Hepatocyte (in vitro differentiated cells): ENCODE data around the gene ARFIP1. TPM values are rescaled to one million over a fixed set of nuclear protein-coding genes. Genes with fewer than 3 reads are reported as not detected.

ENCODE experiments used
- DNase-seq: peaks from one replicate; pipeline ENCODE4 v3.0.0-alpha.2; 2016; ENCODE audit warnings: low spot score
- H2AFZ ChIP-seq: fragments of 200-600 bp; sonication (generic); 2 replicates; pipeline ENCODE4 v1.6.0; 2016; ENCODE audit warnings: antibody characterized with exemption, mild to moderate bottlenecking
- H3K27ac ChIP-seq: fragments of 200-600 bp; sonication (generic); 2 replicates; pipeline ENCODE4 v1.5.1; 2016; ENCODE audit warnings: mild to moderate bottlenecking
- H3K27me3 ChIP-seq: fragments of 200-600 bp; sonication (generic); 2 replicates; pipeline ENCODE4 v1.6.1; 2016
- H3K36me3 ChIP-seq: fragments of 200-600 bp; sonication (generic); replicated peaks from 2 replicates; pipeline ENCODE4 v1.5.1; 2016; ENCODE audit warnings: low read depth; ENCODE audit not compliant: insufficient read depth
- H3K4me1 ChIP-seq: fragments of 200-600 bp; sonication (generic); 2 replicates; pipeline ENCODE4 v1.5.1; 2016; ENCODE audit warnings: mild to moderate bottlenecking, moderate library complexity; ENCODE audit not compliant: insufficient read depth
- H3K4me2 ChIP-seq: fragments of 200-600 bp; sonication (generic); 2 replicates; pipeline ENCODE4 v1.6.0; 2016
- H3K4me3 ChIP-seq: fragments of 200-600 bp; sonication (generic); 2 replicates; pipeline ENCODE4 v1.5.1; 2016; ENCODE audit warnings: mild to moderate bottlenecking
- H3K79me2 ChIP-seq: fragments of 200-600 bp; sonication (generic); 2 replicates; pipeline ENCODE4 v1.6.0; 2017; ENCODE audit warnings: mild to moderate bottlenecking
- H3K9me2 ChIP-seq: fragments of 200-600 bp; sonication (generic); replicated peaks from 2 replicates; pipeline ENCODE4 v1.6.0; 2017; ENCODE audit warnings: mild to moderate bottlenecking; ENCODE audit not compliant: insufficient read depth
- H3K9me3 ChIP-seq: fragments of 200-600 bp; sonication (generic); 2 replicates; pipeline ENCODE4 v1.5.1; 2016; ENCODE audit warnings: low read depth, mild to moderate bottlenecking
- H4K20me1 ChIP-seq: fragments of 200-600 bp; sonication (generic); 2 replicates; pipeline ENCODE4 v1.6.0; 2016; ENCODE audit warnings: mild to moderate bottlenecking; ENCODE audit not compliant: insufficient read depth, poor library complexity, severe bottlenecking
- EZH2 ChIP-seq: fragments of 200-600 bp; sonication (generic); IDR thresholded peaks from 2 replicates; pipeline ENCODE4 v1.6.1; 2016; ENCODE audit warnings: antibody characterized with exemption, mild to moderate bottlenecking, borderline replicate concordance
- EZH2phosphoT487 ChIP-seq: fragments of 200-600 bp; sonication (generic); IDR thresholded peaks from one replicate; pipeline ENCODE4 v1.6.1; 2018; ENCODE audit warnings: antibody characterized with exemption, mild to moderate bottlenecking, low read depth, moderate library complexity; ENCODE audit not compliant: unreplicated experiment, severe bottlenecking
- WGBS: methylation state at CpG from one replicate; pipeline ENCODE4 v1.1.6; 2016; ENCODE audit warnings: low lambda C conversion rate; ENCODE audit errors: missing lambda C conversion rate; 5-methylcytosine and 5-hydroxymethylcytosine counted together
- polyA plus RNA-seq: library from polyadenylated mRNA; unstranded; fragments of >200 nt; fragmentation: Nextera tagmentation; extraction: Ambion mirVana; gene quantifications from 2 replicates; pipeline ENCODE4 v1.2.1, GENCODE V29; 2016
- total RNA-seq: library from RNA; depleted of rRNA; stranded (reverse); fragments of >200 nt; gene quantifications from 2 replicates; pipeline ENCODE4 v1.2.3, GENCODE V29; 2014
- TF ChIP-seq, protein P1 (sequence below): fragments of 200-600 bp; sonication (generic); IDR thresholded peaks from 2 replicates; pipeline ENCODE4 v1.5.1; 2016; ENCODE audit warnings: antibody characterized with exemption, mild to moderate bottlenecking; ENCODE audit not compliant: poor library complexity

Gene ARFIP1
- total and polyA plus RNA-seq, 2 experiments from 2014 or later = 21.7 to 39.1 TPM

DNA sequence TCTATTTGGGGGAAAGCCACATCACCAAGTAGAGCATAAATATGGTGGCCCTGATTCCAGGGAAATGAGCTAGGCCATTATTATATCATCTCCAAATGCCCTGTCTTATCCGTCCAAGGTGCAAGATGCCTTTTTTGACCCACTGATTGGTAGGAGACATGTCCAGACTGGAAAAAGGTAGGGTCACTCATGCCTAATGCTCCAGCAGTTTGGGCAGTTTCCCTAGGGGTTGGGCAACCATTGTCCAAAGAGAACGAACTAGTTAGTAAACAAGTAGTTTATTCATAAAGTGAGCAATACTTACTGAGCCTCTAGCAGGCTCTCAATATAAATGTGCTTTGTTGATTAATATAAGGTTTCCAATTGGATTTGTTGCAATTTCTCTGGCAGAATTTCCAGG is 162.6 kb downstream of the ARFIP1 start:
- peaks cover 7% of the 10 kb centered on the region for H3K4me1 ChIP-seq
- H3K27ac ChIP-seq = no peak overlapping the region
- no peaks in the 10 kb centered on the region for H3K36me3 ChIP-seq
- no peak overlapping the region for H3K4me3 ChIP-seq
- no peaks in the 10 kb centered on the region for H4K20me1 ChIP-seq
- no peaks in the 10 kb centered on the region for H3K9me3 ChIP-seq
- no peak overlapping the region for H2AFZ ChIP-seq
- TF ChIP-seq EZH2phosphoT487 = no peak
- TF ChIP-seq, protein P1, sequence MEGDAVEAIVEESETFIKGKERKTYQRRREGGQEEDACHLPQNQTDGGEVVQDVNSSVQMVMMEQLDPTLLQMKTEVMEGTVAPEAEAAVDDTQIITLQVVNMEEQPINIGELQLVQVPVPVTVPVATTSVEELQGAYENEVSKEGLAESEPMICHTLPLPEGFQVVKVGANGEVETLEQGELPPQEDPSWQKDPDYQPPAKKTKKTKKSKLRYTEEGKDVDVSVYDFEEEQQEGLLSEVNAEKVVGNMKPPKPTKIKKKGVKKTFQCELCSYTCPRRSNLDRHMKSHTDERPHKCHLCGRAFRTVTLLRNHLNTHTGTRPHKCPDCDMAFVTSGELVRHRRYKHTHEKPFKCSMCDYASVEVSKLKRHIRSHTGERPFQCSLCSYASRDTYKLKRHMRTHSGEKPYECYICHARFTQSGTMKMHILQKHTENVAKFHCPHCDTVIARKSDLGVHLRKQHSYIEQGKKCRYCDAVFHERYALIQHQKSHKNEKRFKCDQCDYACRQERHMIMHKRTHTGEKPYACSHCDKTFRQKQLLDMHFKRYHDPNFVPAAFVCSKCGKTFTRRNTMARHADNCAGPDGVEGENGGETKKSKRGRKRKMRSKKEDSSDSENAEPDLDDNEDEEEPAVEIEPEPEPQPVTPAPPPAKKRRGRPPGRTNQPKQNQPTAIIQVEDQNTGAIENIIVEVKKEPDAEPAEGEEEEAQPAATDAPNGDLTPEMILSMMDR = no peak
- TF ChIP-seq EZH2 = no peak
- no peaks in the 10 kb centered on the region for H3K9me2 ChIP-seq
- no peak for DNase-seq
- peaks cover 9% of the 10 kb centered on the region for H3K27me3 ChIP-seq
- 95% methylated on average over 2 of the region's 2 CpGs for WGBS
- peaks cover 4% of the 10 kb centered on the region for H3K79me2 ChIP-seq
- H3K4me2 ChIP-seq = no peak overlapping the region

GRCh38 chr4:152943672-152944071 is 163.9 kb downstream of the ARFIP1 start:
- no peak for TF ChIP-seq EZH2phosphoT487
- TF ChIP-seq, protein P1 = no peak
- no peak for TF ChIP-seq EZH2
- H3K4me3 ChIP-seq = no peak overlapping the region
- H3K4me1 ChIP-seq = peaks cover 7% of the 10 kb centered on the region
- H3K27ac ChIP-seq = peak overlapping the region; percentile 18
- H3K27me3 ChIP-seq = peaks cover 5% of the 10 kb centered on the region
- H2AFZ ChIP-seq = no peak overlapping the region
- H3K9me3 ChIP-seq = no peaks in the 10 kb centered on the region
- WGBS = 63% methylated on average over 6 of the region's 6 CpGs
- H3K4me2 ChIP-seq = no peak overlapping the region
- DNase-seq = peak; percentile 27
- H3K36me3 ChIP-seq = no peaks in the 10 kb centered on the region
- H3K9me2 ChIP-seq = no peaks in the 10 kb centered on the region
- no peaks in the 10 kb centered on the region for H4K20me1 ChIP-seq
- H3K79me2 ChIP-seq = peaks cover 12% of the 10 kb centered on the region

DNA sequence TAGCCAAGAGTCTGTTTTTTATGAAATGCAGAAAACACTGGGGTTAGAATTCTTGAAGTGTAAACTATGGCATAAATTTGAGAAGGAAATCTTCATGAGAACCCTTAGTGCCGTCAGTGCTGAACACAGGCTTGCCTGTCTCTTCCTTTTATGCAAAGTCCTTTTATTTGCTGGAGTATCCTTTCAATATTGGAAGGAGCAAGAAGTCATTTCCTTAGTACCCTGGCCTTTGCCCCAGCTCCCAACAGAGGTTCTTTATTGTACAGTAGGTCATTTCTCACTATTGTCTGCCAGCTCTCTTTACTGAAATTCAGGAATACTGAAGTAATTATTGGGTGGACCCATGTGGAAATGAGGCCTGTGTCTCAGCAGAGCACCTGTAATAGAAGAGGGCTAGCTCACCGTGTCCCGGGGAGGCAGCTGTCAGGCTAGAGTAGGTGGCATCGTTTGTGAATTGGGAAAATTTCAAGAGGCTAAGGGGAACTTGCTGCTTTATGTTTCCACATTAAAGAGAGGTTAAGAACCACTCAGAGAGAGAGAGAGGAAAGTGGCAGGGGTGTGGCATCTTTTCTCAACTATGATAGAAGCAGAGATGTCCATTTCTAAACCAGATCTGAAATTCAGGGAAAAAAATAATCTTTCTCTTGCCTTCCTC is 165.0 kb downstream of the ARFIP1 start:
- 74% methylated on average over 4 of the region's 4 CpGs for WGBS

More for the DNA sequence above, 165.0 kb downstream of the ARFIP1 start:
- H3K4me3 ChIP-seq = no peak overlapping the region
- DNase-seq = no peak
- no peak overlapping the region for H3K4me2 ChIP-seq
- peaks cover 7% of the 10 kb centered on the region for H3K4me1 ChIP-seq
- no peaks in the 10 kb centered on the region for H3K9me2 ChIP-seq
- TF ChIP-seq, protein P1 = no peak
- TF ChIP-seq EZH2 (no peak), EZH2phosphoT487 (no peak)
- H4K20me1 ChIP-seq = no peaks in the 10 kb centered on the region
- H3K27me3 ChIP-seq = no peaks in the 10 kb centered on the region
- no peaks in the 10 kb centered on the region for H3K36me3 ChIP-seq
- peaks cover 15% of the 10 kb centered on the region for H3K79me2 ChIP-seq
- H3K27ac ChIP-seq = no peak overlapping the region
- H3K9me3 ChIP-seq = no peaks in the 10 kb centered on the region
- H2AFZ ChIP-seq = no peak overlapping the region
